HG03571 (cell line): Measurements from ENCODE around the gene OOSP4A.
"Not testable (repeated sequence)": the region's sequence is repeated elsewhere in the genome, so short reads cannot be mapped to it uniquely, and the experiment has no call there.

Experiments
- ATAC-seq: cut with Tn5 transposase; IDR thresholded peaks from one replicate; pipeline ENCODE4 v1.9.1; 2021; ENCODE audit not compliant: unreplicated experiment

The OOSP4A gene

GRCh38 chr11:59973097-59973496 lies 9.3 kb downstream of the OOSP4A start:
- no peak for ATAC-seq

DNA sequence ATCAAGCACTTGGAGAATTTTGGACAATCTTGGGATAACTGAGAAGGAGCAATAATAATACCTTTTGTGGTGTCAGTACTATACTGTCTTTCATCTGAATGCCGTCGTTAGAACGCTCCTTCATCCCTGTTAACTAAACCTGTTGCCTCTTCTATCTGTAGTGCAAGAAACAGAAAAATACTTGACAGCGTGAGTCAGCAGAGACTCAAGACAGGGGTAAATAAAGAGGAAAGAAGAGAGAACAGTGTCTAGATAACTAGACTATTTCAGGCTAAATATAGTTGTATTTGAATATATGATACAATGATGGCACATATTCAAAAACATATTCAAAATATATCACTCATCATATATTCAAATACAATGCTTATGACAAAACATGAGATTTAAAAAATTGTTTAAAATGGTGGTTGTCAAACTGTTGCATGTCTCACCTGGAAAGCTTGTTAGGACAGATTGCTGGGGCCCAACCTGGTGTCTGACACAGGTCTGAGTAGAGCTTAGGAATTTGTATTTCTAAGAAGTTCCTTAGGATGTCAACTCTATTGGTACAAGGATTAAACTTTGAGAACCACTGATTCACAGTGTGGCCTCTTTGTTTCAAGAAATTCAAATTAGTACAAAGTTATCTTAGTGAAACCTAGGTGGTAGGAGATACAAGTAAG lies 17.4 kb downstream of the OOSP4A start:
- no peak for ATAC-seq

GRCh38 chr11:59982037-59982436 lies 18.2 kb downstream of the OOSP4A start:
- ATAC-seq: not testable (repeated sequence)

DNA sequence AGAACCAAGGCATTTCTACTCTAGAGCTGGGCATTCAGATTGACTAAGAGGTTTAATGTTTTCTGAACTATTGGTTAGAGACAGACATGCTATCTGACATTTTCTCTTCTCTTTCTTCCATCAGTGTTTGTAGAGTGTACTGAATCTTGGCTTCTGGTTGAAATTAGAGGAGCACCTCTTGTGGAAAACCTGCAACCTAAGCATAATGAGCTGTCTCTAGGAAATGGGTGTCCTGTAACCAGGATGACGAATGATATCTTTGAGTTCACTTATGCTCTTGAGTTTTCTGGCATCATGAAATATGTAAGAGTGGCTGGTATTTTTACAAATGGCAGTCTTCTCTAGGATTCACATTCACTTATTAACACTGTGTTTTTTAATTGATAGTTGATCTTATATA lies 19.4 kb downstream of the OOSP4A start:
- no peak for ATAC-seq

- ATAC-seq: no peak
Measured at GRCh38 chr11:59984368-59984767, 20.5 kb downstream of the OOSP4A start.

DNA sequence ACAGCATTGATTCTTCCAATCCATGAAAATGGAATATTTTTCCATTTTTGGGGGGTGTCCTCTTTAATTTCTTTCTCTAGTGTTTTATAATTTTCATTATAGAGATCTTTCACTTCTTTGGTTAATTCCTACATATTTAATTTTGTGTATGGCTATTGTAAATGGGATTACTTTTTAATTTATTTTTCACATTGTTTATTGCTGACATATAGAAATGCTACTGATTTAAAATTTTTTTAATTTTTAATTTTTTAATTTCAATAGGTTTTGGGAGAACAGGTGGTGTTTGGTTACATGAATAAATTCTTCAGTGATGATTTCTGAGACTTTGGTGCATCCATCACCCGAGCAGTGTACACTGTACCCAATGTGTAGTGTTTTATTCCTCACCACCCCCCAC lies 26.6 kb downstream of the OOSP4A start:
- ATAC-seq: no peak

- ATAC-seq: no peak
Measured at GRCh38 chr11:59992425-59992824, 28.6 kb downstream of the OOSP4A start.

GRCh38 chr11:59997800-59998199 lies 34.0 kb downstream of the OOSP4A start:
- no peak for ATAC-seq

DNA sequence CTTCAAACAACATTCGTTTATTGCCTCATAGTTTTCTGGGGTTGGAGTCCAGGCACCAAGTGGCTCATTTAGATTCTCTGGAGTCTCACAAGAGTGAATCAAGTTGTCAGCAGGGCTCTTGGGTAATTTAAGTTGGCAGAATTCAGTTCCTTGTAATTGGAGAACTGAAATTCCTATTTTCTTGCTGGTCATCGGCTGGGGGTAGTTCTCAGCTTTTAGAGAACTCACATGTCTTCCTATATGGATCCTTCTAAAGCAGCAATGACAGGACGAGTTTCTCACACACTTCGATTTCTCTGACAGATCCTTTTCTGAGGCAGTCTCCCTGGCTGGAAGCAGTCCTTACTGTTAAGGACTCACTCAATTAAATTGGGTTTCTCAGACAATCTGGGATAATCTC lies 35.9 kb downstream of the OOSP4A start:
- no peak for ATAC-seq

DNA sequence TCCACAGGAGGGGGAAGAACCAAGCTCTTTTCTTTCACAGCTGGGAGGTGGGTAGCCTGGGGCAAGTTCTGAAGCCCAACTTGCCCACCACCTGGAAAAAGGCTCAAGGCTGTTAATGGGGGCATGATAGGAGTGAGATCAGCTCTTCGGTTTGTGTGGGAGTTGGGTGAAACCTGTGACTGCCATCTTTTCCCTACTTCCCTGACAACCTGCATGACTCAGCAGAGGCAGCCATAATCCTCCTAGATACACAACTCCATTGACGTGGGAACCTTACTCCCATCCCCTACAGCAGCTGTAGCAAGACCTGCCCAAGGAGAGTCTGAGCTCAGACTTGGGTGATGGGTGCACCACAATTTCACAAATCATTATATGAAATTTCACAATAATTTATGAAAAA lies 39.9 kb downstream of the OOSP4A start:
- no peak for ATAC-seq

- no peak for ATAC-seq
Measured at GRCh38 chr11:60005360-60005759, 41.5 kb downstream of the OOSP4A start.

GRCh38 chr11:60016881-60017280 lies 53.0 kb downstream of the OOSP4A start, which contains the start of gene OOSP4B:
OOSP4B (plus strand) TSS chr11:60017181.
- no peak for ATAC-seq

DNA sequence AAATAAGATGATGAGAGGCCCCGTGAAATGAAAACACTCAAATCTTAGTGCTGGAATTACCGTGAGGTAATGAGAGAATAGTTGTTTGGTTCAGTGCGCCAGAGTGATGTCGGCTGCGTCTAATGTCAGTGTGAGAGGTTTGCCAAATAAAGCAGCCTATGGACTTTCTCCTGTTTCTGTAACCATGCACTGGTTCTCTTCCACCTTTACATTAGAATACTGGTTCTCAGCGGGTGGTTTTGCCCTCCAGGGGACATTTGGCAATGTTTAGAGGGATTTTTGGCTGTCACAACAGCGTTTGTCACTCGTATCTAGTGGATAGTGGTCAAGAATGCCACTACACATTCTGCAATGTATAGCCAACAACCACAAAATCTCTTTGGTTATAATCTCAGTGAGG lies 54.2 kb downstream of the OOSP4A start:
- no peak for ATAC-seq
